GM10248 (cell line): ENCODE data around the gene FBLN2.

Source experiments
- CTCF ChIA-PET: fragments of 300-600 bp; sonication (Branson Sonifier 250); formaldehyde crosslinking; extraction: SDS; loops from one replicate; lab custom pipeline; 2021; ENCODE audit warnings: antibody characterized with exemption; lab: Yijun Ruan, JAX
- POLR2A ChIA-PET: fragments of 350-650 bp; sonication (Branson Sonifier 250); formaldehyde crosslinking; extraction: SDS; loops from one replicate; lab custom pipeline; 2020; ENCODE audit warnings: antibody characterized with exemption; lab: Yijun Ruan, JAX
- DNase-seq: peaks from one replicate; pipeline ENCODE4 v3.0.0; 2012; ENCODE audit errors: extremely low spot score
- TF ChIP-seq, protein P1 (sequence below): IDR thresholded peaks from 2 replicates; pipeline ENCODE4 v1.5.1; 2012; ENCODE audit warnings: mild to moderate bottlenecking, low read depth; ENCODE audit errors: extremely low read depth, missing control alignments, control extremely low read depth

The FBLN2 gene

DNA sequence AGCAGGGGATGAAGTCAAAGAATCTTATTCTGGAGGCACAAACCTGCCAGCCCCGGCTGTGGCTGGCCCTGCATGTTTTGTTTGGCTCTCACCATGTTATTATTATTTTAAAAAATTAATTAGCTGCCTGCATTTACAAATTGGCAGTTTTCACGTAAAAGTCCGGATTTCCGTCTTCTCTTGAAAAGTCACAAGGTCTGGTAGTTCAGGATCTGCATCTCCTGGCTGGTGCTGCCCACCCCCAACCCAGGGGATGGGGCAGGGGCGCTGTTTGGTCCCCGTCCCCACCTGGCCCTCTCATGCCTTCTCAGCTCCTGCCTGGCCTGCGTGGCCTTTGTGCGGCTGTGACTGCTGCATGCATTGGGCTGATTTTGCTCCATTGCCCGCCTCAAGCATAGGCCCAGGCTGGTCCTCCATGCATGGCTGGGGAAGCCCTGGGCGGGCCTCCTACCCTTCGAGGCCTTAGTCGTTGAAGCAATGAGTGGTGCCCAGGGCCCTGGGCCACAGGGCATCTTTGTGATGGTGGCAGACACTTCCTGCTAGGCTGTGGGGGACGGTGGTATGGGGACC is 2.0 kb downstream of the FBLN2 start:
- CTCF ChIA-PET, result interaction anchor here (1.4 kb wide), 1 partner anchor 106 kb away, joined by 3 read pairs; no protein-coding TSS in a partner anchor
- TF ChIP-seq, protein P1, sequence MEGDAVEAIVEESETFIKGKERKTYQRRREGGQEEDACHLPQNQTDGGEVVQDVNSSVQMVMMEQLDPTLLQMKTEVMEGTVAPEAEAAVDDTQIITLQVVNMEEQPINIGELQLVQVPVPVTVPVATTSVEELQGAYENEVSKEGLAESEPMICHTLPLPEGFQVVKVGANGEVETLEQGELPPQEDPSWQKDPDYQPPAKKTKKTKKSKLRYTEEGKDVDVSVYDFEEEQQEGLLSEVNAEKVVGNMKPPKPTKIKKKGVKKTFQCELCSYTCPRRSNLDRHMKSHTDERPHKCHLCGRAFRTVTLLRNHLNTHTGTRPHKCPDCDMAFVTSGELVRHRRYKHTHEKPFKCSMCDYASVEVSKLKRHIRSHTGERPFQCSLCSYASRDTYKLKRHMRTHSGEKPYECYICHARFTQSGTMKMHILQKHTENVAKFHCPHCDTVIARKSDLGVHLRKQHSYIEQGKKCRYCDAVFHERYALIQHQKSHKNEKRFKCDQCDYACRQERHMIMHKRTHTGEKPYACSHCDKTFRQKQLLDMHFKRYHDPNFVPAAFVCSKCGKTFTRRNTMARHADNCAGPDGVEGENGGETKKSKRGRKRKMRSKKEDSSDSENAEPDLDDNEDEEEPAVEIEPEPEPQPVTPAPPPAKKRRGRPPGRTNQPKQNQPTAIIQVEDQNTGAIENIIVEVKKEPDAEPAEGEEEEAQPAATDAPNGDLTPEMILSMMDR, result no peak
- no peak for DNase-seq
- POLR2A ChIA-PET, result no interaction called here

DNA sequence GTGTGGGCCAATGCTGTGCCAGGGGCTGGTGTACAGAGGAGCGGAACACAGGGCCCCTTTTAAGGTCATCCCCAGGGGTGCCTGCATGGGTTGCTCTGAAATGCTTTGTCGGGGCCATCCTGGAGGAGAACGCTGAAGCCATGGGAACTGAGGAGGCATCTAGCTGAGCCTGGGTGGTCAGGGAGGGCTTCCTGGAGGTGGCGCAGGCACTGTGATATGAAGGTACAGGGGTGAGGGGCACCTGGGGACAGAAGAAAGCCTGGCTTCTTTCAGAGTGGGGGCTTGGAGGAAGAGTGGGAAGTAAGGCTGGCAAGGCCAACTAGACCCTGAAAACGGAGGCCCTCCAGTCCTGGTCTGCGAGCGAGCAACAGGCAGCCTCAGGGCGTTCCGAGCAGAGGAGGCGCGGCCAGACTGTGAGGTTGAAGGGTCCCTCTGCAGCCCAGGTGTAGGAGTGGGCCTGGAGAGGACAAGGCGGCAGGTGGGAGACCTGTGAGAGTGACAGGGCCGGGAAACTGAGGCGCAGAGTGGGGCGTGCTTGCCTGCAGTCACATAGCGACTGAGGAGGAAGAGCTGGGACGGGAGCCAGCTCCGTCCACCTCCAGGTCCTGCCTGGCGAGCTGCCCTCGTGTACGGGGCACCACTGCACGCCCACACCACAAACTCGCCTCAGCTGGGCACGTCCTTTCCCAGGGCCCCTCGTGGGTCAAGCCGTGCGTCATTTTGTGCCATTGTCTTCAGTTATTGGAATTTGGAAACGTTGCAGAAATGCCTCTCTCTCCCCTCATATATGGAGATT is 4.1 kb downstream of the FBLN2 start:
- ChIA-PET CTCF (no interaction called here), POLR2A (no interaction called here)

DNA sequence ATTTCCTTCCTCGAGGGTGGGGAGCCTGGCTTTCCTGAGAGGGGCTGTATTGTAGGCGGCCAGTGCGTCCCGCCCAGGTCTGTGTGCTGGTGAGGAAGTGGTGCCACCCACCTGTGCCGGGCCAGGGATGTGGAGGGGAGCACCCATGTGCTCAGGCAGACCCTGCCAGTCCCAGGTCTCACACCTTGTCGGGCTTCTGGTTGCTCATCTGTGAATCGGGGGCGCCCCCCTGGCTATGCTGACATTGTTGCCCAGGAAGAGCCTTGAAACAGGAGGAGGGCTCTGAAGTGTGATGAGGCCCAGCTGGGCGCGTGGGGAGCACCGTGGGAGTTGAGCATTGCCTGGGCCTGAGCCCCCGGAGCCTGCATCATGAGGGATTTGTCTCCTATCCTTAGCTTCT is 4.8 kb downstream of the FBLN2 start:
- ChIA-PET POLR2A (no interaction called here), CTCF (interaction anchor here (0.6 kb wide), 1 partner anchor 26 kb away, joined by 3 read pairs; no protein-coding TSS in a partner anchor)
- TF ChIP-seq, protein P1, result no peak
- no peak for DNase-seq

More for the DNA sequence above, 4.1 kb downstream of the FBLN2 start:
- TF ChIP-seq, protein P1, result no peak
- DNase-seq, result no peak

DNA sequence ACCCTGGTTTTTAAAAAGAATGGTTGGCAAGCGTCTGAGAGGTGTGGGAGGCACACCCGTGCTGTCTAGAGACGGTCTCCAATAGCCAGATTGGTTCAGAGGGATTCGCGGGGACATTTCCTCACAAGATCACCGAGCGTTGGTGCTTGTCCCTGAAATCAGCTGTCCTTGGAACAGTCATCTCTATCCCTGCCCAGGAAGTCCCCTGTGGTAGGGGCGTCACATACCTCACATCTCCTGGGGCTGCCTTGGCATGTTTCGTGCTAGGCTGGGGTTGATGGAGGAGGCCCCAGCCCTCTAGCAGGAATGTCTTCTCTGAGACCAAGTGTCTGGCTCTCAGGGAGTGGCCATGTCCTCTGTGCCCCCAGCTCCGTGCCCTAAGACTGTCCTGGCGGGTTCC is 6.8 kb downstream of the FBLN2 start:
- TF ChIP-seq, protein P1, result no peak
- ChIA-PET CTCF (no interaction called here), POLR2A (no interaction called here)
- no peak for DNase-seq

DNA sequence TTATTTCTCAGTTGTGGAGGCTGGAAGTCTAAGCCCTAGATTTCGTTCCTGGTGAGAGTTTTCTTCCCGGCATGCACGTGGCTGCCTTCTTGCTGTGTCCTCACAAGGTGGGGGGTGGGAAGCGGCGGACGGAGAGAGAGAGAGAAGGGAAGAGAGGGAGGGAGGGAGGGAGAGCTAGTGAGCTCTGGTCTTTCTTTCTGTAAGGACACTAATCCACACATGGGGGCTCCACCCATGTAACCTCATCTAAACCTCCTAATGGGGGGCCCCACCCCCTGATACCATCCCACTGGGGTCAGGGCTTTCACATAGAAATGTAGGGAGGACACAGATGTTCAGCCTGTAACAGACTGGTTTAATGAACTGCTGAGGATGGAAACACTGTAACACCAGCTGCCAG is 7.3 kb downstream of the FBLN2 start:
- CTCF ChIA-PET, result no interaction called here
- no peak for DNase-seq
- POLR2A ChIA-PET, result no interaction called here
- TF ChIP-seq, protein P1, result no peak

DNA sequence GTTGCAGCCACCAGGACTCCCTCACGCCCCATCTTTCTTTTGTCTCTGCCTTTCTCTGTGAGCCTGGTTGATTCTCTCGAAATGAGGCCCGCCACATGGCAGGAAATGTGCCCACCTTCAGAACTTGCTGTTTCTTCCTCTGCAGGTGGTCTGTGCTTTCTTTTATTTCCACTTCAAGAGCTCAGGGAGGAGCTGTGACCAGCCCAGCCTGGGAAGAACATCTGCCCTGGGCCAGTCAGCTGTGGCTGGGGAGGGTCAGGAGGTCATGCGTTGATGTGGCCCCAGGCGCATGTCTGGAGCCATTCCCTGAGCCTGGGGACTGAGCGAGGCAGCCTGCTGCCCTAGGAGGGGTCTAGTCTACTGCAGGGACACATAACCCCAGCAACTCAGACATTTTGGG is 8.0 kb downstream of the FBLN2 start:
- ChIA-PET CTCF (no interaction called here), POLR2A (no interaction called here)
- TF ChIP-seq, protein P1, result no peak
- no peak for DNase-seq
